NOMO-1 treated with dmso at 0.1 percent for 144 hours (cell line): ENCODE measurements around the gene SLC25A33.
"Not testable (repeated sequence)": the region's sequence is repeated elsewhere in the genome, so short reads cannot be mapped to it uniquely, and the experiment has no call there.

ENCODE experiments used
- DNase-seq: peaks from one replicate; lab custom pipeline; 2025; ENCODE audit not compliant: unreplicated experiment; lab: John Stamatoyannopoulos, UW

SLC25A33 gene

DNA sequence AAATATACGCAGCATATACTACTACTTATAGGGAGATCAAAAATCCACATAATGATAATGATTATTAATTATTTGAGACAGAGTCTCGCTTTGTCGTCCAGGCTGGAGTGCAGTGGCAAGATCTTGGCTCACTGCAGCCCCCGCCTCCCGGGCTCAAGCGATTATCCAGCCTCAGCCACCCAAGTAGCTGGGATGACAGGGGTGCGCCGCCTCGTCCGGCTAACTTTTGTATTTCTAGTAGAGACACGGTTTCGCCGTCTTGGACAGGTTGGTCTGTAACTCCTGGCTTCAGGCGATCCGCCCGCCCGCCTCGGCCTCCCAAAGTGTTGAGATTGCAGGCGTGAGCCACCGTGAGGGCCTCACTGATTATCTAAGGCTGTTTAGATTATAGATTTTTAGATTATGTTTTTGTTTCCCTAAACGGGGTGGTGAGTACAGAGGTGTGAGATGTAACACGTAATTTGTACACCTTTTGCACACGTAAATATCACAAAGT, 548 bp upstream of the SLC25A33 start:
- no peak for DNase-seq

DNA sequence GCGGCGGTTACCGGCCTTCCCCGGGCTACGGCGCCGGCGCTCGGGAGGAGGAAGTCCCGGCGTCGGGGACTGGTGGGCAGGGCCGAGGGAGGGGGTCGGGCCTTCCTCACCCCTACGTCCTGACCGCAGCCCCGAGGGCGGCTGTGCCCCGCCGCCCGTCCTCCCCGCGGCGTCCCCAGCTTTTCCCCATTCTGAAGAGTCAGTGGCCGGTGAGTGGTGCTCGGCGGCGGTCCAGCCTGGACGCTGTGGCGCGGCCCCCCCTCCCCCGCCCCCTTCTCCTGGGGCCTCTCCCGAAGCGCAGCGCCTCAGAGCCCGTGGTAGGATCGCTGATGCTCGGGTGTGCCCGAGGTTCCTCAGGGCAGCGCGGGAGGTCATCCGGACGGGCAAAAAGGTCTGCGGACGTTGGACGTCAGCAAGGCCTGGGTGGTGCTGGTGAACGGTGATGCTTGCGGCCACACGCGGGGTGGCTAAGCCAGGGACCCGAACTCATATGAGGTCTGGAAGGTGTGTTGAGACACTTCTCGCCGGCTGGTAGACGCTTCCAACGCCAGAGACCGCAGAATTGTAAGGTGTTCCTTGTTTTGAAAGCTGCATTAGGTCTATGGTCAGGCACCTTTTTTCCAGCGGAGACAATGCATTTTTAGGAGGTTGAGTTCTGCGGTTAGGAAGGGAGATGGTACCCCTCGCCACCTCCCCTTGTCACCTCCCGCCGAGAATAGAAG, 725 bp downstream of the SLC25A33 start:
- DNase-seq = peak; percentile 49

DNA sequence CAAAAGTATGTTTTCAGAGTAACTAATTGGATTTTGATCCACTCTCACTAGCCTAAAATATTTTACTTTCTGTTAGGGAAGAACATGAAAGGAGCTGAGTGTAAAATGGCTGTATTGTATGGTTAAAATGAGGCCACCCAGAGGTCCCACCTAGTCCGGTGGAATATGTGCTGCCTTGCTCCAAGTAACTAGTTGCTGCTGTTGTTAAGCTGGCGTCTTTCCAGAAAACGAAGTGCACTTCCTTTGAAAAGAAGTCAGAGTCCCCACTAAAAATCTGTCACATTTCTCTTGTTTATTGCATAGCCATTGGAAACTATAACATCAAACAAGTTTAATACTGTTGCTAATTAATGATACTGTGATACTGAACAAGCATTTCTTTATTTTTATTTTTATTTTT, 3.2 kb downstream of the SLC25A33 start:
- no peak for DNase-seq

DNA sequence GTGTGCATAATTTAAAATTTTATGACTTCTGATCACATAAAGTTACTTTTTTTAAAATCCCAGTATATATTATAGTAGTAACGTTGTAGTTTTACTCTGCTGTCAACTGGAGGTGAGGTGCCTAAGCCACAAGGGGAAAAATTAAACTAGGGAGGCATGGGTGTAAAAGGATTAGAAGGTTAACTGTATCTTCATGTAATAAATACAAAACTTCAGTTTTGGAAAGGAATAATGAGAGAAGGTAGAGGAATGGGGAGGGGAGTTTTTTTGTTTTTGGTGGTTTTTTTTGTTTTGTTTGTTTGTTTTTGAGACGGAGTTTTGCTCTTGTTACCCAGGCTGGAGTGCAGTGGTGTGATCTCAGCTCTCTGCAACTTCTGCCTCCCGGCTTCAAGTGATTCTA, 5.7 kb downstream of the SLC25A33 start:
- no peak for DNase-seq

DNA sequence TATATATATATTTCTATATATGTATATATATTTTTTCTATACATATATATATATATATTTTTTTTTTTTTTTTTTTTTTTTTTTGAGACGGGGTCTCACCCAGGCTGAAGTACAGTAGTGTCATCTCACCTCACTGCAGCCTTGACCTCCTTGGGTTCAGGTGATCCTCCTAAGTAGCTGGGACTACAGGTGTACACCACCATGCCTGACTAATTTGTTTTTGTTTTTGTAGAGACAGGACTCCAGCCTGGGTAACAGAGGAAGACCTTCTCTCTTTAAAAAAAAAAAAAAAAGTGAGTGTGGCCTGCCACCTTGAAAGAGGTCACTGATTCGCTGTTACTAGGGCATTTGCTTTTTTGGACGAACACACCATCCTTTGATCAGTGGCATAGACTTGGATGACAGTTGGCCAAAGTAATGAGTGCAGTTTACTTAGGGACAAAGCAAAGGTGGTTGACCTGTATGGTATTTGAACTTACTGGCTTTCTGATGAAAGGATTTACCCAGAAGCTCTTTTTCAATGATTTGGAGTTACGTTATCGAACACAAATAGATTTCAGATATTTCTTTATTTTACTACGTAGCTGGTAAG, 10.8 kb downstream of the SLC25A33 start:
- DNase-seq = no peak

DNA sequence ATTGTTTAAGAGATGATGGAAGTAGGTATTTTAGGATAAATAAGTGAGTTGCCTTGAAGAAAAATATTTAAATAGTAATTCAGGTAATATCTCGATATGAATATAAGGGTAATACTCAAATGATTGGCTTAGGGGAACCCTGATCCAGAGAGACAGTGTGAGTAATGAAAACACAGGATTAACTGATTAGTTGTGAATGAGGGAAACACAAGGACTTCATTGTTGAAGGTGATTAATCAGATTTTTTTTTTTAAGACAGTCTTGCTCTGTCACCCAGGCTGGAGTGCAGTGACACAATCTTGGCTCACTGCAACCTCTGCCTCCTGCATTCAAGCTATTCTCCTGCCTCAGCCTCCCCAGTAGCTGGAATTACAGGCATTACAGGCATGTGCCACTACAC, 12.7 kb downstream of the SLC25A33 start:
- DNase-seq = no peak

DNA sequence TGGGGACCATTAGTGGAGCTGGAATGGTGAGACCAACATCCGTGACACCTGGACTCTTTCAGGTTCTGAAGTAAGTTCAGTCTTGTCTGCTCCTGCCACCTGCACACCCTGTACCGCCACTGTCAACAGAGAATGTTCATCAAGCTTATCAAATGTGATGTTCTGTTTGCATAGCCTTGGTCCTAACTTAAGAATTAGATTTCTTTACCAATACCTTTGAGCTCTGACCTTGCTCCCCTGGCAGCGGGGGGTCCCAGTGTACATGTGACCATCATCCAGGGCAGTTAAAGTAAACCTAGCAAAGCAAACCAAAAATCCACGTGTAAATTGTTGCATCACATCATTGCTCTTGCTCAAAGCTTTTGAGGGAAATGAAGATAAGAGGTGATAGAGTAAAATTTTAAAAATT, 14.5 kb downstream of the SLC25A33 start:
- DNase-seq = no peak

DNA sequence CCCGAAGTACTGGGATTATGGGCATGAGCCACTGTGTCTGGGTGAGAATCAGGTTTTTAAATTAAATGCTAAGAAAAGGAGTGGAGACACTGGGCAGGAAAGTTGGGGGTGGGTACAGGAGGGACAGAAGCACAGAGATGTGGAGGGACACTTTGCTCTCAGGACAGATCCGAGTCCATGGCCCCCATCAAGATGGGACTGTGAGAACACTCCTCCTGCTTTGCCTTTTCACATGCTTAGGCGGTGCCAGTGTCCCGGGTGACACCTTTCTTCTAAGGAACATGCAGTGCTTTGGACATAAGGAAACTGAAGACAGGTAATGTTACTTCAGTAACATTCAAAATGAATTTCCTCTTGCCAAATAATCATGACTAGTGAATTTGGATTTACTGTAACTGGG, 16.7 kb downstream of the SLC25A33 start:
- no peak for DNase-seq

DNA sequence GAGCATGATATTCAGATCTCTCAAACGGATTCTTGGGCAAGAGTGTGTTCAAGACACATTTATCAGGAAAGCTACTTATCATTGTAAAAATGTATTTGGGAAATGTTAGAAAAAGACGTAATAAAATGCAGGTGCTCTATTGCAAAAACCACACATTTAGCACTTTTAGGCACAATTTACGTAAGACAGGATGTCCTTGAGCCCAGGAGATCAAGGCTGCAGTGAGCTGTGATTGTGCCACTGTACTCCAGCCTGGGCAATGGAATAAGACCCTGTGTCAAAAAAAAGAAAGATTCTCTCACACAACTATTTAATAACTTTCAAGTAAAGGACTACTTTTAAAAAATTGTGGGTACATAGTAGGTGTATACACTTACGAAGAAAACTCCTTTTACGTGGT, 18.4 kb downstream of the SLC25A33 start:
- DNase-seq = no peak

DNA sequence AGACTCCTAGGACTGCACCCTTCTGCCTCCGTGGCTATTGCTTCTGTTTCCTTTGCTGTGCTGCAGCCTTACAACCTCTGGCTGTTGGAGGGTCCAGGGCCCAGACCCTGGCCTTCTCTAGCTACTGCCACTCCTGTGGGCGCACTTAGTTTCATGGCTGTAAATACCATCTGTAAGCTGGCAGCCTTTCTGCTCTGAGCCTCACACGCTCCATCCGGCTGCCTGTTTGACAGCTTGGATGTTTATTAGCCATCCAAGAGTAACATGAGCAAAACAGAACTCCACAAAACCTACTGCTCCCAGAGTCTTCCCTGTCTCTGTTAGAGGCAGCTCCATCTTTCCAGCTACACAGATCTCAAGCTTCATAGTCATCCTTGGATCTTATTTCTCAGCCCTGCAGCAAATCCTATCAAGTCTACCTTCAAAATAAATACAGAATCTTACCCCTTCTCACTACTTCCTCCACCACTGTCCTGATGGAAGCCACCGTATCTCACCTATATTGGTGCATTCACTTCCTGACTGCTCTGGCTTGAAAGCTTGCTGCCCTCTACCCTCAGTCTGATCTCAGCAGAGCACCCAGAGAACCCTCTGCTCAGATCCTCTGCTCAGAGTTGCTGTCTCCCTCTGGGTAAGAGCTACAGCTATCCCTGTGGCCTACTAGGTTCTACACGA, 19.1 kb downstream of the SLC25A33 start:
- DNase-seq = no peak

DNA sequence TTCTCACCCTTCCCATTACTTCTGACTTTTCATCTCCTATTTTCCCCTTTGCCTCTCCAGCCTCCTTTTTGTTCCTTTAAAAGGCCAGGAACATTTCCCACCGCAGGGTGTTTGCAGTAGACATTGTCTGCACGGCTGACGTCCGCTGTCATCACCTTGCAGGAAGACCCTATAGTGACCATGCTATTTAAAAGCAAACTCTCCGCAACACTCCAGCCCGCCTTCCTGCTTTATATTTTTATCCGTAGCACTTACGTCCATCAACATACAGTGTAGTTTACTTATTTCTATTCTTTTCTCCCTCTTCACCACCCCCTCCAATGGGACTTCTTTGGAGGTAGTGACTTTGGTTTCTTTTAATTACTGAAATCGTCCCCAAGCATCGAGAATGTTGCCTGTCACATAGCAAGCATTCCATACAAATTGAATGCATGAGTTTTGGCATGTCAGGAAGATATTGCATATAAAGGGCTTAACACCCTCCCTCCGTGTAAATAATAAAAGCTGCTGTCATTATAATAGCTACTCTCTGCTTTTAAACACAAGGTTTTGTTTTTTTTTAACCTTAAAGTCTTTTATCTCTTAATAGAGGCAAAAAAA, 19.8 kb downstream of the SLC25A33 start:
- DNase-seq = no peak

DNA sequence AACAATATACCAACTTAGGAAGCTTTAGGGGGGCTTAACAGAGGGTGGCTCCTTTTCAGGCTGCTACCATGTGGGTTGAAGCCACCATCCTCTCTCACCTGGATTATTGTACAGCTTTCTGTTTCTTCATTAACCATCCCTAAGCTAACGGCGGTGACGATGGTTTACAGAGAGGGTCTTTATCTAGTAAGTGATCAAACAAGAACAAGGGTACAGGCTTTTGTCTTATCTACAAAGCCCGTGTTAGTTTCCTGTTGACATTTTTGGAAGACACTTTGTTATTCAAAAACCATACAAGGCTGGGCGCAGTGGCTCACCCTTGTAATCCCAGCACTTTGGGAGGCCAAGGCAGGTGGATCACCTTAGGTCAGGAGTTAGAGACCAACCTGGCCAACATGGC, 20.4 kb downstream of the SLC25A33 start:
- DNase-seq = no peak

DNA sequence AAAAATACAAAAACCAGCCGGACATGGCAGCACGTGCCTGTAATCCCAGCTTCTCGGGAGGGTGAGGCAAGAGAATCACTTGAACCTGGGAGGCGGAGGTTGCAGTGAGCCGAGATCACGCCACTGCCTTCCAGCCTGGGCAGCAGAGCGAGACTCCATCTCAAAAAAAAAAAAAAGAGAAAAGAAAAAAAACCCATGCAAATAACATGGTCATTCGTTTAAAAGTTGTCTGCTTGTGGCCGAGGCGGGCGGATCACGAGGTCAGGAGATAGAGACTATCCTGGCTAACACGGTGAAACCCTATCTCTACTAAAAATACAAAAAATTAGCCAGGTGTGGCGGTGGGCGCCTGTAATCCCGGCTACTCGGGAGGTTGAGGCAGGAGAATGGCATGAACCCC, 20.8 kb downstream of the SLC25A33 start:
- not testable (repeated sequence) for DNase-seq

DNA sequence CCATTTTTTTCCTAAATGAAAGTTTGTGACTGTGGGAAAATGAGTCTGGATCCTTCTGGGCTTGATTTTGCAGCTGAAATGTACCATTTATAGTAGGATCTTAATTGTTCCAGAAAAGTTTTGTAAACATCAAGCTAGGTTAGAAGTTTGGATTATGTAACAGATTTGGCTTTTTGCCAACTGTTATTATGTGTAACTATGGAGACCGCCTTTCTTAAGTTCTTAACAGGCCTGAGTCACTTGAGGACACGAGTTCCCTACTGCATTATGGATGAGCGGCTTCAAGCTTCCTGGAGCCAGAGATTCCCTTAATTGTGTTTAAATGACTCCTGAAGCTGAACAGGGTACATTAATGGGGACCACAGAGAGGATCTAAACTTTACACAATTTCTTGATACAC, 22.2 kb downstream of the SLC25A33 start:
- peak; percentile 39 for DNase-seq

DNA sequence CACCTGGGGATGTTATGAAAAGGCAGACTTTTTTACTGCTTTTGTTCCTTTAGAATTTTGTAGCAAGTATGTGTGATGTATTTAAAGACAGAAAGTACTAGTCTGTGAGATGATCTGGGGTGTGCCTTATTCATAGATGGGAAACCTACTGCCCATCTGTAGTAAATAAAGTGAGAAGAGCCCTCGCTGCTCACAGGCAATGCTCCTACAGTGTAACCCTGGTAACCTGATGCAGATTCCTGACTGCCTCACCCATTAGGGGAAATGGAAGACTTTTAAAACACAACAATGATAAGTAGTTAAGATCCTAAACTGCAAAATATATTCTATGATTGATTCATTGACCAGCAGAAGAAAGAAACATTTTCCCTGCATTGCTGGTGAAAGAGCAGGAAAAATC, 30.0 kb downstream of the SLC25A33 start:
- no peak for DNase-seq

DNA sequence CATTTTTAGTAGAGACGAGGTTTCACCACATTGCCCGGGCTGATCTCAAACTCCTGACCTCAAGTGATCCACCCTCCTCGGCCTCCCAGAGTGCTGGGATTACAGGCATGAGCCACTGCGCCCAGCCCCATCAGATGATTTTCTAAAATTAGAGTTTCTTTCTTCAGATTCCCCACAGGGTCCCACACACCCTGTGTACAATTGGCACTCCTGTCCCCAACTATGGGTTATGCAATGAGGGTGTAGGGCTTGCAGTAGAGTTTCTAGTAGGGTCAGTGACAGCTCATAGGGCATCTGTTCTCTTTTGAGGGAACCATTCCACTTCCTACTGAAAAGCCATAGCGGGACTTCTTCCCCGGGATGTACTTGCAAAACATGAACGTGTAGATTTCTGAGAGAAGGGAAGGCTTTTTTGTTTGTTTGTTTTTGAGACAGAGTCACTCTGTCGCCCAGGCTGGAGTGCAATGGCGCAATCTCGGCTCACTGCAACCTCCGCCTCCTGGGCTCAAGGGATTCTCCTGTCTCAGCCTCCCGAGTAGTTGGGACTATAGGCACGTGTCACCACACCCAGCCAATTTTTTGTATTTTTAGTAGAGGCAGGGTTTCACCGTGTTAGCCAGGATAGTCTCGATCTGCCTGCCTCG, 31.7 kb downstream of the SLC25A33 start:
- DNase-seq = not testable (repeated sequence)

DNA sequence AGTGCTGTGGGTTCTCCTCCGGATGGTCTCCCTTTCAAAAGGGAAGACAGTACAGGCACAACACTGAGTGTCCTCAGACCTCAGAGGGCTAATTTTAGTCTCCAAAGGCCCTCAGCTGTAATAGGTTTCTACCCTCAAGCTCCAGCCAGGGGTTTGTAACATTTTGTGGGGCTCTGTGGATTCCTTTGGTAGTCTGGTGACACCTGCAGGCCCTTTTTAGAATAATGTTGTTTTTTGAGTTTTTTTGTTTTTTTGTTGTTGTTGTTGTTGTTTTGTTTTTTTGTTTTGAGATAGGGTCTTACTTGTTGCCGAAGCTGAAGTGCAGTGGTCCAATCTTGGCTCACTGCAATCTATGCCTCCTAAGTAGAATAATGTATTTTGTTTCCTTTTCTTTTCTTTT, 34.5 kb downstream of the SLC25A33 start:
- no peak for DNase-seq

DNA sequence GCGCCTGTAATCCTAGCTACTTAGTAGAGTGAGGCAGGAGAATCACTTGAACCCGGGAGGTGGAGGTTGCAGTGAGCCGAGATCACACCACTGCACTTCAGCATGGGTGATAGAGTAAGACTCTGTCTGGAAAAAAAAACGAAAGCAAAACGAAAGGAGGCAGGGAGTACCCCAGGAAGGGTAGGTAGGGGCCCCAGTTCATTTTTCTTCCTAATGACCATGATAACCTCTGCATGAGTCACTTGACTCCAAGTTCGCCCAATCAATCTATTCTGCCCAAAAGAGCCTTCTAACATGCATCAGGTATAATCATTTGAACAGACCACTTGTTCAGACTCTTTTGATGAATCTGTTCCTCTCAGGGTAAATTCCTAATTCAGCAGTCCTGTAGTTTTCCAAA, 36.2 kb downstream of the SLC25A33 start:
- DNase-seq = no peak

DNA sequence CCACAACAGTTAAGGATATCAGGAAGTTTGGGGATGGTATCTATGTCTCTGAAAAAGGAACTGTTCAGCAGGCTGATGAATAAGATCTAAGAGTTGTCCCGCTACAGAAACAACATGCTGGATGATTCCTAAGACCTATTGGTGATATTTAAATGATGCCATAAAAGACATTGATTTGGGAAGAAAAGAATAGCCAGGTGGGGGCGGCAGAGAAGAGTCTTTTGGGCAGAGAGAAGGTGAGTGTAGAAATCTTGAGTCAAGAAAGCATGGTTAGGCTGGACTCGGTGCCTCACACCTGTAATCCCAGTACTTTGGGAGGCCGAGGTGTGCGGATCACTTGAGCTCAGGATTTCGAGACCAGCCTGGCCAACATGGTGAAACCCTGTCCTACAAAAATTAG, 37.6 kb downstream of the SLC25A33 start:
- DNase-seq = no peak

DNA sequence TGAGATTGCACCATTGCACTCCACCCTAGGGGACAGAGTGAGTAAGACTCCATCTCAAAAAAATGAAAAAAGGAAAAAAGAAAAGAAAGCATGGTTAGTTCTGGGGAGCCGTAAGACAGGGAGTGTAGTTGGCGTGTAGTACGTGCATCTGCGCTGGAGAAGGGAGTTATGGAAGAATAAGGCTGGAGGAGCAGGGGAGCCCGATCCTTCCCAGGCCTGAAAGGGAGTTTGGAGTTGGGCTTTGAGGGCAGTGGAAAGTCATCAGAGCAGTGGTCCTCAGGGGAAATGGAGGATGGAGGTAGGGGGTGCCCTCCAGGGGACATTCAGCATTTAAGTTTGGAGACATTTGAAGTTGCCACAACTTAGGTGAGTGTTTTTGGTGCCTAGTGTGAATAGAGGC, 38.2 kb downstream of the SLC25A33 start:
- DNase-seq = no peak

DNA sequence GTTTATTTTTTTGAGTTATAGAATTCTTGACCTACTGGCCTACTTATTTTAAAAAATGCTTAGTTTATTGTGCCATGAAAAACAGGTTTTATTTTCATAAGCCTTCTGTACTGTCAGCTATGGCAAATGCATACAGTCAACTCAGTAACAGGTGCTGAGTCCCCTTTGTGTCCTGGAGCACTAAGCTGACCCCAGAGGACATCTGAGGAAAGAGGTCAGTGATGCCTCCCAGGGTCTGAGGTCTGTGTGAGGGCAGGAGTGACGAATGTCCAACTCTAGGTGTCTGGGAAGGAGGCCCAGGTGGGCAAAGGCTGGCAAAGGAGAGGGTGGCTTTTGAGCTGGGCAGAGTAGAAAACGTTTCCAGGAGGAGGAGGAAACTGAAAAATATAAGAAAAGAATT, 41.7 kb downstream of the SLC25A33 start:
- DNase-seq = no peak
